ENCODE measurements around the gene KCNMB2. TPM values are rescaled to one million over a fixed set of nuclear protein-coding genes. Genes with fewer than 3 reads are reported as not detected.

KCNMB2 gene
- total RNA-seq, 1 donor from 2014 or later = 0.56 TPM

DNA sequence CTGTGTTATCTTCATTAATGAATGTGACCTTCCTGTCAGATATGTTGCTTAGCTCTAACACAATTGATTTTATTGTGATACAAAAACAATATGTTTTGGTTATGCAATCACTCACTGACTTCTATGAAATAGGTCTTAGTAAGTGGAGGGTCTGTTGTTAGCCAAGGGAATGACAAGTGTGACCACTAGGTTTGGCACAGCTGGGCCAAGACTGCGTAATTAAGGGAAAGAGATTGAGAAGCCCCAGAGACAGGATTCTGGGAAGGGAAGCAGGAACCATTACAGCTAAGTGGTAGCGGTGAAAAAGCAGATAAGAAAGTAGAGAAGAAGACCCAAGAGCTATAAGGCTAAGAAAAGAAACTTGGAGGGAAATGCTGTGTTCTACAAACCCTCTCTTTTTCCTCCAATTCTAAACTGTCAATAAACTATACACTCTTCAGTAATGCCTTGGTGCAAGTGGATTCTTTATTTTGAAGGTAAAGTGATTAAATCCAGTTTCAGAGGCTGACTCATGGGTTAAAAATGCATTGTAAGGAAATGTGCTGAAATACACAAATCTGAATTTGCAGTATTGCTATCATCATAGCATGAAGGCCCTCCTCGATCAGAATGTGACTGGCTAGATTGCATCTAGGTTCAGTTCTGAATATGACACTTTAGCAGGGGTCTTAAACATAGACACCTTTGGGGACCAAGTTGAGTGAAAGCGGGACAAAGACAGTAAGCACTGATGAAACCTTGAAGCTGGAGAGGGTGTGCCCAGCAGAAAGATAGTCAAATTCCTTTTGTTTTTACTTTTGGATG is 26.1 kb downstream of the KCNMB2 start:
- intact Hi-C loops (cut with DNase I) = no loop called here
- H3K9me3 ChIP-seq = no peaks in the 10 kb centered on the region
- TF ChIP-seq, protein P1, sequence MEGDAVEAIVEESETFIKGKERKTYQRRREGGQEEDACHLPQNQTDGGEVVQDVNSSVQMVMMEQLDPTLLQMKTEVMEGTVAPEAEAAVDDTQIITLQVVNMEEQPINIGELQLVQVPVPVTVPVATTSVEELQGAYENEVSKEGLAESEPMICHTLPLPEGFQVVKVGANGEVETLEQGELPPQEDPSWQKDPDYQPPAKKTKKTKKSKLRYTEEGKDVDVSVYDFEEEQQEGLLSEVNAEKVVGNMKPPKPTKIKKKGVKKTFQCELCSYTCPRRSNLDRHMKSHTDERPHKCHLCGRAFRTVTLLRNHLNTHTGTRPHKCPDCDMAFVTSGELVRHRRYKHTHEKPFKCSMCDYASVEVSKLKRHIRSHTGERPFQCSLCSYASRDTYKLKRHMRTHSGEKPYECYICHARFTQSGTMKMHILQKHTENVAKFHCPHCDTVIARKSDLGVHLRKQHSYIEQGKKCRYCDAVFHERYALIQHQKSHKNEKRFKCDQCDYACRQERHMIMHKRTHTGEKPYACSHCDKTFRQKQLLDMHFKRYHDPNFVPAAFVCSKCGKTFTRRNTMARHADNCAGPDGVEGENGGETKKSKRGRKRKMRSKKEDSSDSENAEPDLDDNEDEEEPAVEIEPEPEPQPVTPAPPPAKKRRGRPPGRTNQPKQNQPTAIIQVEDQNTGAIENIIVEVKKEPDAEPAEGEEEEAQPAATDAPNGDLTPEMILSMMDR (IDR thresholded peaks at IDR 0.05) = no peak
- no peak overlapping the region for H3K27ac ChIP-seq
- no peak overlapping the region for H3K4me3 ChIP-seq
- no peaks in the 10 kb centered on the region for H3K36me3 ChIP-seq
- H3K4me1 ChIP-seq = no peaks in the 10 kb centered on the region
- DNase-seq = no peak
- H3K27me3 ChIP-seq (ENCODE audit: low read depth) = no peaks in the 10 kb centered on the region
- ATAC-seq = no peak

DNA sequence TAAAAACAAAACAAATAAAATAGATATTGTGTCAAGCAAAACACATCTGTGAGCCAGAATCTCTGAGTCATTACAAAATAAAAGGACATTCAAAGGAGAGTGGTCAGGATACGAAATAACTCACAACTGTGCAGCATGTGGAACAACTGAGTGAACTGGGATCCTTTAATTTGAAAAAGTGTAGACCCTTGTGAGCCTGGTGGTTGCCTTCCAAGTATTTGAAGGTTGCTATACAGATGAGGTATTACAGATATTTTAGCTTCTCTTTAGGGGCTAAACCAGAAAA is 26.7 kb downstream of the KCNMB2 start:
- TF ChIP-seq, protein P1 (IDR thresholded peaks at IDR 0.05) = no peak
- Histone ChIP-seq H3K27me3 (ENCODE audit: low read depth) (no peaks in the 10 kb centered on the region), H3K9me3 (no peaks in the 10 kb centered on the region), H3K4me1 (no peaks in the 10 kb centered on the region), H3K27ac (no peak overlapping the region), H3K36me3 (no peaks in the 10 kb centered on the region), H3K4me3 (no peak overlapping the region)
- ATAC-seq (no peak), DNase-seq (no peak)
- intact Hi-C loops (cut with DNase I) = no loop called here

DNA sequence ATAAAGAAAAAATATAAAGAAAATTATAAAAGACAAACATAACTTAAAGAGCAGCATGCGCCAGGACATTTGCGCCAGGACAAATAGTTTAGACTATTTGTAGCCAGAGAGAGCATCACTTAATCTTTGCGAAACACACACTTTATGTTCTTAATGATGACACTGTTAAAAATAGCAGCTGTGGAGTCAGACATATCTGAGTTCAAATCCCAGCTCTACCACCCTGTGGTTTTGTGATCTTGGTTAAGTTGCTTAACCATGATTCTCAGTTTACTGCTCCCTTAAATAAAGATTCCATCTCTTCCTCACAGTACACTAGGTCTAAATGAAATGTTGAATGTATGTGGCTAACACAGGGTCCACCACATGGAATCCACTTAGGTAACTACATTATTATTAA is 31.4 kb downstream of the KCNMB2 start:
- Histone ChIP-seq H3K9me3 (no peaks in the 10 kb centered on the region), H3K4me3 (no peak overlapping the region), H3K27ac (no peak overlapping the region), H3K36me3 (no peaks in the 10 kb centered on the region), H3K27me3 (ENCODE audit: low read depth) (no peaks in the 10 kb centered on the region), H3K4me1 (no peaks in the 10 kb centered on the region)
- TF ChIP-seq, protein P1 (IDR thresholded peaks at IDR 0.05) = no peak
- DNase-seq = no peak
- intact Hi-C loops (cut with DNase I) = no loop called here
- no peak for ATAC-seq

DNA sequence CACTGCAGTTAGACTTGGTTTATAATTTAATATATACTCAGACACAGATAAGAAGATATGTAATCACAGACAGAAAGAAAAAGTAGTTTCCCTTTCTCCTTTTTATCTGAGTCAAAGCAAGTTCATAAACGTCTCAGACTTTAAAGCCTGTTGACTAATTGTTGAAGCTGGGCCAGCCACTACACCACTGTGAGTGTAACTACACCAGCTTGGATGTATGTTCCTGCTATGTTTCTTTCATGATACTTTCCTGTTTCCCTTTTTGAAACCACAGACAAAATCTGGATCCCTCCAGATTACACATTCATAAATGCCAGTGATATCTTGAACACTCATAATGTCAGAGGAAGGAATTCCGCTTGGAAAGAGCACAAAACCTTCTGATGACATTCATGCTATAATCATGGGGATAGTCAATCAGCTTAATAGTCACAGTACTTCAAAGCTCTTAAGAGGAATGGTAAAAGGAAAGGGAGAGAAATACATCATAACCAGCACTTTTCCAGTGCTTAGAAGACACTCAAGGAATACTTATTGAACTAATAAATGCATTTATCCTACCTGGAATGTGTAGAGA is 32.0 kb downstream of the KCNMB2 start:
- no peaks in the 10 kb centered on the region for H3K4me1 ChIP-seq
- H3K36me3 ChIP-seq = no peaks in the 10 kb centered on the region
- no peak for ATAC-seq
- intact Hi-C loops (cut with DNase I) = no loop called here
- H3K9me3 ChIP-seq = no peaks in the 10 kb centered on the region
- TF ChIP-seq, protein P1 (IDR thresholded peaks at IDR 0.05) = no peak
- no peak for DNase-seq
- H3K27ac ChIP-seq = no peak overlapping the region
- no peaks in the 10 kb centered on the region for H3K27me3 ChIP-seq (ENCODE audit: low read depth)
- H3K4me3 ChIP-seq = no peak overlapping the region

DNA sequence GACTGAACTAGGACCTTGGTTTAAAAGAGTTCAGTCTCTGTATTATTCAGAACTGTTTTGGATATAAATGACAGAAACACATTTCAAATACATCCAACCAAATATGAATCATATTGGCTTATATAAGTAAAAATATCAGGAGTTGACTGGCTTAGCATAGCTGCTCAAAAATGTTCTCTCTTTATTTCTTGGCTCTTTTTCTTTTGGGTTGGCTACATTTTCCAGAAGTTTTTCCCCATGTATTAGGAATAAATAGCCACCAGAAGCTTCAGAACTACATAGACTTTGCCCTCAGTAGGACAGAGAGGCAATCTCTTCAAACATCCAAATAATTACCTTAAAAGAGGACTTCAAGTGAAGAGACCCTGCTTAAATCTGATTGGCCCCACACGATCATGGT is 32.7 kb downstream of the KCNMB2 start:
- intact Hi-C loops (cut with DNase I) = no loop called here
- H3K36me3 ChIP-seq = no peaks in the 10 kb centered on the region
- no peak overlapping the region for H3K4me3 ChIP-seq
- no peak for ATAC-seq
- H3K9me3 ChIP-seq = no peaks in the 10 kb centered on the region
- no peaks in the 10 kb centered on the region for H3K27me3 ChIP-seq (ENCODE audit: low read depth)
- DNase-seq = no peak
- H3K27ac ChIP-seq = no peak overlapping the region
- TF ChIP-seq, protein P1 (IDR thresholded peaks at IDR 0.05) = no peak
- no peaks in the 10 kb centered on the region for H3K4me1 ChIP-seq

Data from lower lobe of right lung (tissue), 2 donors.